Esophagus (tissue), 2 donors: ENCODE data around the gene FAM131A. TPM values are rescaled to one million over a fixed set of nuclear protein-coding genes. Genes with fewer than 3 reads are reported as not detected.

Source experiments
- H3K27ac ChIP-seq, 2 donors: one replicate each; pipeline ENCODE4 v1.5.1; 2013; ENCODE audit warnings: low read depth in 2 of 2, mild to moderate bottlenecking in 2 of 2, inconsistent platforms in 1 of 2, low read length in 1 of 2, moderate library complexity in 1 of 2
- H3K27me3 ChIP-seq, 2 donors: one replicate each; pipeline ENCODE4 v1.6.1; 2013; ENCODE audit warnings: low read length in 2 of 2, control low read depth in 1 of 2, mild to moderate bottlenecking in 1 of 2; ENCODE audit not compliant: insufficient read depth in 2 of 2, control insufficient read depth in 1 of 2
- H3K36me3 ChIP-seq, 2 donors: one replicate each; pipeline ENCODE4 v1.6.1; 2013; ENCODE audit warnings: low read length in 1 of 2; ENCODE audit not compliant: control insufficient read depth in 2 of 2, insufficient read depth in 2 of 2
- H3K4me1 ChIP-seq, 2 donors: one replicate each; pipeline ENCODE4 v1.6.1; 2013; ENCODE audit warnings: low read length in 1 of 2; ENCODE audit not compliant: control insufficient read depth in 2 of 2, insufficient read depth in 2 of 2
- H3K4me3 ChIP-seq, 2 donors: one replicate each; pipeline ENCODE4 v1.5.1; 2013; ENCODE audit warnings: low read length in 2 of 2, mild to moderate bottlenecking in 2 of 2, low read depth in 1 of 2, moderate library complexity in 1 of 2
- H3K9me3 ChIP-seq, 2 donors: one replicate each; pipeline ENCODE4 v1.6.1; 2013; ENCODE audit warnings: mild to moderate bottlenecking in 2 of 2, low read depth in 1 of 2, low read length in 1 of 2, moderate library complexity in 1 of 2; ENCODE audit not compliant: control insufficient read depth in 2 of 2, insufficient read depth in 1 of 2
- WGBS, 2 donors: extraction: QIAGEN DNeasy Blood & Tissue Kit; methylation state at CpG; one replicate each; pipeline ENCODE4 v1.1.7; 2013; 5-methylcytosine and 5-hydroxymethylcytosine counted together
- polyA plus RNA-seq, 2 donors: library from polyadenylated mRNA; stranded (reverse); fragments of 200-250 nt; gene quantifications; one replicate each; pipeline ENCODE4 v1.2.3, GENCODE V29; 2013
- donor health status: healthy with polysubstance abuse.
- donor health status: Bipolar disorder and iron deficiency.

Gene FAM131A
- polyA plus RNA-seq, 2 donors, result 7.7 to 9.5 TPM

- peaks cover 0 to 2% of the 10 kb centered on the region in 2 donors for H3K4me1 ChIP-seq
- WGBS, 2 donors, result 51 to 60% methylated on average over 3 of the region's 3 CpGs
- peak overlapping the region in 1 of 2 donors; percentile 33 for H3K27ac ChIP-seq
- H3K27me3 ChIP-seq, result no peaks in the 10 kb centered on the region
- H3K4me3 ChIP-seq, result no peak overlapping the region
- no peaks in the 10 kb centered on the region for H3K9me3 ChIP-seq
- peaks cover 0 to 13% of the 10 kb centered on the region in 2 donors for H3K36me3 ChIP-seq
These were observed 31.3 kb downstream of the FAM131A start for GRCh38 chr3:184368586-184369183.

GRCh38 chr3:184371570-184372018, 34.2 kb downstream of the FAM131A start:
- Histone ChIP-seq H3K27ac (no peak overlapping the region), H3K4me3 (no peak overlapping the region), H3K4me1 (peaks cover 0 to 2% of the 10 kb centered on the region in 2 donors), H3K27me3 (no peaks in the 10 kb centered on the region), H3K9me3 (no peaks in the 10 kb centered on the region), H3K36me3 (peaks cover 0 to 13% of the 10 kb centered on the region in 2 donors)
- WGBS, 2 donors, result 43 to 48% methylated on average over 5 of the region's 5 CpGs

GRCh38 chr3:184372296-184372821, 35.0 kb downstream of the FAM131A start:
- Histone ChIP-seq H3K4me1 (peaks cover 0 to 2% of the 10 kb centered on the region in 2 donors), H3K27ac (no peak overlapping the region), H3K4me3 (no peak overlapping the region), H3K27me3 (no peaks in the 10 kb centered on the region), H3K36me3 (peaks cover 0 to 10% of the 10 kb centered on the region in 2 donors), H3K9me3 (no peaks in the 10 kb centered on the region)
- 76 to 79% methylated on average over 8 of the region's 8 CpGs for WGBS, 2 donors

- 70 to 78% methylated on average over 5 of the region's 5 CpGs for WGBS, 2 donors
- H3K4me3 ChIP-seq, result no peak overlapping the region
- no peak overlapping the region for H3K27ac ChIP-seq
- peaks cover 0 to 8% of the 10 kb centered on the region in 2 donors for H3K36me3 ChIP-seq
- no peaks in the 10 kb centered on the region for H3K27me3 ChIP-seq
- H3K4me1 ChIP-seq, result peaks cover 0 to 2% of the 10 kb centered on the region in 2 donors
- no peaks in the 10 kb centered on the region for H3K9me3 ChIP-seq
These were observed 35.5 kb downstream of the FAM131A start for GRCh38 chr3:184372911-184373310.

GRCh38 chr3:184373422-184373821, 36.0 kb downstream of the FAM131A start:
- Histone ChIP-seq H3K9me3 (no peaks in the 10 kb centered on the region), H3K27me3 (no peaks in the 10 kb centered on the region), H3K4me1 (peaks cover 0 to 2% of the 10 kb centered on the region in 2 donors), H3K27ac (no peak overlapping the region), H3K36me3 (peaks cover 0 to 5% of the 10 kb centered on the region in 2 donors), H3K4me3 (no peak overlapping the region)
- 76 to 80% methylated on average over 6 of the region's 6 CpGs for WGBS, 2 donors

GRCh38 chr3:184375747-184376461, 38.5 kb downstream of the FAM131A start:
- WGBS, 2 donors, result 82 to 85% methylated on average over 12 of the region's 12 CpGs

GRCh38 chr3:184377374-184377773, 40.0 kb downstream of the FAM131A start:
- Histone ChIP-seq H3K4me3 (no peak overlapping the region), H3K36me3 (no peaks in the 10 kb centered on the region), H3K27me3 (no peaks in the 10 kb centered on the region), H3K4me1 (no peaks in the 10 kb centered on the region), H3K27ac (no peak overlapping the region), H3K9me3 (no peaks in the 10 kb centered on the region)
- 73 to 78% methylated on average over 5 of the region's 5 CpGs for WGBS, 2 donors

More at GRCh38 chr3:184375747-184376461, 38.5 kb downstream of the FAM131A start:
- no peaks in the 10 kb centered on the region for H3K4me1 ChIP-seq
- no peak overlapping the region for H3K27ac ChIP-seq
- H3K36me3 ChIP-seq, result no peaks in the 10 kb centered on the region
- no peaks in the 10 kb centered on the region for H3K9me3 ChIP-seq
- no peak overlapping the region for H3K4me3 ChIP-seq
- no peaks in the 10 kb centered on the region for H3K27me3 ChIP-seq

- Histone ChIP-seq H3K27me3 (no peaks in the 10 kb centered on the region), H3K4me3 (no peak within 1 kb of the TSS), H3K4me1 (no peaks in the 10 kb centered on the region), H3K27ac (peak within 1 kb of the TSS; percentile 42 to 57), H3K9me3 (no peaks in the 10 kb centered on the region), H3K36me3 (no peaks in the 10 kb centered on the region)
- 72 to 76% methylated on average over 7 of the region's 7 CpGs for WGBS, 2 donors
These were observed 40.6 kb downstream of the FAM131A start, which contains the start of gene THPO for GRCh38 chr3:184377882-184378445. Gene THPO, minus strand, starts transcription at chr3:184378207. Its CDS starts 1,948 bp downstream, at chr3:184376259.

GRCh38 chr3:184378651-184379357, 41.4 kb downstream of the FAM131A start:
- Histone ChIP-seq H3K4me3 (no peak overlapping the region), H3K9me3 (no peaks in the 10 kb centered on the region), H3K36me3 (no peaks in the 10 kb centered on the region), H3K27me3 (no peaks in the 10 kb centered on the region), H3K4me1 (no peaks in the 10 kb centered on the region), H3K27ac (peak overlapping the region; percentile 42 to 57)
- 75 to 78% methylated on average over 10 of the region's 10 CpGs for WGBS, 2 donors
